Measurements from ENCODE around the gene ZNF438.

The ZNF438 gene

GRCh38 chr10:30858499-30858898, 173.2 kb downstream of the ZNF438 start:
- no peak for TF ChIP-seq CTCF (conservative IDR thresholded peaks at IDR 0.05; ENCODE audit: low read depth, low read length)

GRCh38 chr10:30857803-30858202, 173.9 kb downstream of the ZNF438 start:
- no peaks in the 10 kb centered on the region for H3K79me2 ChIP-seq (ENCODE audit: insufficient read depth, low read depth)
- no peak overlapping the region for H3K27ac ChIP-seq
- H3K4me3 ChIP-seq (IDR thresholded peaks at IDR 0.05; ENCODE audit: insufficient read depth, low read depth, low read length), result no peak overlapping the region
- no peaks in the 10 kb centered on the region for H3K4me1 ChIP-seq (ENCODE audit: low read depth, poor library complexity, severe bottlenecking)
- no peak overlapping the region for H3K9ac ChIP-seq
- no peak for TF ChIP-seq CTCF (conservative IDR thresholded peaks at IDR 0.05; ENCODE audit: low read depth, low read length)
- H3K27me3 ChIP-seq (ENCODE audit: insufficient read depth, low read depth), result no peaks in the 10 kb centered on the region
- H3K36me3 ChIP-seq (ENCODE audit: insufficient read depth), result no peaks in the 10 kb centered on the region
- H4K20me1 ChIP-seq (ENCODE audit: insufficient read depth), result no peaks in the 10 kb centered on the region
- no peak overlapping the region for H2AFZ ChIP-seq (ENCODE audit: low read depth)
- H3K4me2 ChIP-seq, result no peak overlapping the region

More at GRCh38 chr10:30858499-30858898, 173.2 kb downstream of the ZNF438 start:
- Histone ChIP-seq H3K9ac (no peak overlapping the region), H3K36me3 (ENCODE audit: insufficient read depth) (no peaks in the 10 kb centered on the region), H3K27me3 (ENCODE audit: insufficient read depth, low read depth) (no peaks in the 10 kb centered on the region), H3K79me2 (ENCODE audit: insufficient read depth, low read depth) (no peaks in the 10 kb centered on the region), H2AFZ (ENCODE audit: low read depth) (no peak overlapping the region), H3K4me2 (no peak overlapping the region), H3K27ac (no peak overlapping the region), H3K4me1 (ENCODE audit: low read depth, poor library complexity, severe bottlenecking) (no peaks in the 10 kb centered on the region), H3K4me3 (IDR thresholded peaks at IDR 0.05; ENCODE audit: insufficient read depth, low read depth, low read length) (no peak overlapping the region), H4K20me1 (ENCODE audit: insufficient read depth) (no peaks in the 10 kb centered on the region)

GRCh38 chr10:30855131-30855530, 176.5 kb downstream of the ZNF438 start:
- no peak overlapping the region for H2AFZ ChIP-seq (ENCODE audit: low read depth)
- no peaks in the 10 kb centered on the region for H4K20me1 ChIP-seq (ENCODE audit: insufficient read depth)
- H3K4me2 ChIP-seq, result no peak overlapping the region
- no peak overlapping the region for H3K4me3 ChIP-seq (IDR thresholded peaks at IDR 0.05; ENCODE audit: insufficient read depth, low read depth, low read length)
- H3K4me1 ChIP-seq (ENCODE audit: low read depth, poor library complexity, severe bottlenecking), result no peaks in the 10 kb centered on the region
- H3K9ac ChIP-seq, result no peak overlapping the region
- no peaks in the 10 kb centered on the region for H3K27me3 ChIP-seq (ENCODE audit: insufficient read depth, low read depth)
- H3K79me2 ChIP-seq (ENCODE audit: insufficient read depth, low read depth), result no peaks in the 10 kb centered on the region
- H3K27ac ChIP-seq, result no peak overlapping the region
- no peaks in the 10 kb centered on the region for H3K36me3 ChIP-seq (ENCODE audit: insufficient read depth)
- TF ChIP-seq CTCF (conservative IDR thresholded peaks at IDR 0.05; ENCODE audit: low read depth, low read length), result no peak

GRCh38 chr10:30854656-30855055, 177.0 kb downstream of the ZNF438 start:
- no peaks in the 10 kb centered on the region for H3K4me1 ChIP-seq (ENCODE audit: low read depth, poor library complexity, severe bottlenecking)
- H3K4me3 ChIP-seq (IDR thresholded peaks at IDR 0.05; ENCODE audit: insufficient read depth, low read depth, low read length), result no peak overlapping the region
- no peaks in the 10 kb centered on the region for H3K36me3 ChIP-seq (ENCODE audit: insufficient read depth)
- H3K27ac ChIP-seq, result no peak overlapping the region
- no peak for TF ChIP-seq CTCF (conservative IDR thresholded peaks at IDR 0.05; ENCODE audit: low read depth, low read length)
- no peak overlapping the region; the same call in 1 of the 2 replicates for H3K4me2 ChIP-seq
- no peak overlapping the region for H2AFZ ChIP-seq (ENCODE audit: low read depth)
- no peaks in the 10 kb centered on the region for H3K27me3 ChIP-seq (ENCODE audit: insufficient read depth, low read depth)
- no peaks in the 10 kb centered on the region for H4K20me1 ChIP-seq (ENCODE audit: insufficient read depth)
- H3K79me2 ChIP-seq (ENCODE audit: insufficient read depth, low read depth), result no peaks in the 10 kb centered on the region
- H3K9ac ChIP-seq, result no peak overlapping the region
